Posterior cingulate gyrus (tissue), 11 donors: ENCODE results near the gene PRKAA2.

Experiments
- DNase-seq, 10 donors: peaks; one replicate each; pipeline versions ENCODE4 v3.0.0 to v3.0.0-alpha.2; 2020 to 2021; ENCODE audit warnings: mixed read lengths in 3 of 10
- intact Hi-C: fragments of 100-400 bp; cut with DNase I; formaldehyde crosslinking; loops from one replicate; pipeline ENCODE4 v1.15.1; 2023

PRKAA2 gene

DNA sequence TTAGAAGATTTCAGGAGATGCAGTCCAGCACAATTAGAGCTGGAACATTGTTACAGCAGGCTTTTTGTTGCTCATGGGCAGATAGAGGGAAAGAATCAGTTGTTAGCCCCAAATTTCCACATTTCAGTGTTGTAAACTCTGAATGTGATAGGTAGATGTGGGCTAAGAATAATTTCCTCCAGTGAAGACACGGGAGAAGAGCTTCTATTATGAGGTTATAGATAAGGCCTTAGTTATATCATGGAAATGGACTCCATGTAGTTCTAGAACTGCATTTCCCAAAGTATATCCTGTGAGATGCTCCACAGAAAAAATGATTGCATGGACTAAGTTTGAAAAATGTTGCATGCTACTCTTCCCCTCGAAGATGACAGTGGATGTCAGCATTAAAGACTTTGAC is 64.9 kb downstream of the PRKAA2 start:
- intact Hi-C loops: loop anchor here (10.0 kb wide), 1 partner anchor 1425 kb away; no protein-coding TSS in a partner anchor

GRCh38 chr1:56710646-56711045 is 65.5 kb downstream of the PRKAA2 start:
- intact Hi-C loops: no loop called here
- no peak for DNase-seq

More for the DNA sequence above, 64.9 kb downstream of the PRKAA2 start:
- DNase-seq: no peak

DNA sequence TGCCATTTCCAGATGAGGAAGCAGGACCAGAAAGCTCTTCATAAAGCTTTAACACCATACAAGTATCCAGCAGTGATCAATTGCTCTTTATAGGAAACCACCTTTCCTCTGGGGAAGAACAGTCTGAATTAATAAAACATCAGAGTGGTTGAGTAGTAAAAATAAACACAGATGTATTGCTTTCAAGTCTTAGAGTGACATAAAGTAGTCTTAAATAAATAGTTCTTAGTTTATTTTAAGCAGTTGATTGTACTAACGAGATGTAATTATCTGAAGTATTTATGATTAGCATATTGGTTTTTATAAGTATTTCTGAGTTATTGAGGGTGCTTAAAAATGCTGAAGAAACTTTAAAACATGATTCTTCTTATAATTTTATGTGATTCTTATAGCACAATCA is 67.0 kb downstream of the PRKAA2 start:
- DNase-seq: no peak
- intact Hi-C loops: no loop called here

DNA sequence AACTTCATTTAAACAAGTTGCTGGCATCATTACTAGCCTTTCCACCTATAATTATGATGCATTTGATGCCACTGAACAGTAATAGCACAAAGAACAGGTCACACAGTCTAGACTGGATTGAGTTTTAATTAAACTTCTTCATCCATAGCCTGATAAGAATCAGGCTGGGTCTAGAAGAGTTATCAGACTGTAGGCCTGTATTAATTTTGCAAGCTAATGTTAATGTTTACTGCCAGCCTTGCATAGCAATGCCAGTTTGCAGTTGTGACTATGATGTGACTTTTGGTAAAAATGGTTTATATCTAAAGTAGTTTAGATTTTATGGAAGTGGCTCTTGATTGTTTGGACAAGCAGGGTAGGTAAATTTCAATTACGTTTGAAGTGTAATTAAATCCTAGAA is 68.0 kb downstream of the PRKAA2 start:
- no peak for DNase-seq
- intact Hi-C loops: no loop called here

GRCh38 chr1:56715156-56715555 is 70.0 kb downstream of the PRKAA2 start:
- intact Hi-C loops: no loop called here
- no peak for DNase-seq

- DNase-seq: no peak
Measured at GRCh38 chr1:56719171-56719570, 74.1 kb downstream of the PRKAA2 start.

GRCh38 chr1:56726706-56727105 is 81.6 kb downstream of the PRKAA2 start:
- intact Hi-C loops: no loop called here
- DNase-seq: no peak

More at GRCh38 chr1:56719171-56719570, 74.1 kb downstream of the PRKAA2 start:
- intact Hi-C loops: no loop called here

DNA sequence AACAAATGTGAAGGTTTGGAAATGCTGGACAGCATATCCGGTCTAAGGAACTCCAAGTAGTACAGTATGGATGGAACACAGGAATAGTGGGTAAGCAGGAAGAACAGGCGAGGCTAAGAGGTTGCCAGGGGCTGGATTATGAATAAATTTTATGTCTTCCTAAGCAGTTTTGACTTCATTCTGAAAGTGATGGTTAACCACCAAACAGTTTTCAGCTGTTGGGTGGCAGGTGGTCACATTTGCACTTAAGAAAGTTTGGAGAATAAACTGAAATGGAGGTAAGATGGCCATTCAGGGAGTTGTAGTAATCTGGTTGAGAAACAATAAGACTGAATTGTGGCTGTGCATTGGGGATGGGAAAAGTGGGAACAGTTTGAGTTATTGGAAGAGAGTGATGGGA is 83.8 kb downstream of the PRKAA2 start:
- intact Hi-C loops: no loop called here
- no peak for DNase-seq

- intact Hi-C loops: no loop called here
Measured at GRCh38 chr1:56745231-56745630, 100.1 kb downstream of the PRKAA2 start.

GRCh38 chr1:56754708-56755479 is 109.8 kb downstream of the PRKAA2 start:
- intact Hi-C loops: no loop called here
- DNase-seq: no peak

More at GRCh38 chr1:56745231-56745630, 100.1 kb downstream of the PRKAA2 start:
- DNase-seq: no peak

DNA sequence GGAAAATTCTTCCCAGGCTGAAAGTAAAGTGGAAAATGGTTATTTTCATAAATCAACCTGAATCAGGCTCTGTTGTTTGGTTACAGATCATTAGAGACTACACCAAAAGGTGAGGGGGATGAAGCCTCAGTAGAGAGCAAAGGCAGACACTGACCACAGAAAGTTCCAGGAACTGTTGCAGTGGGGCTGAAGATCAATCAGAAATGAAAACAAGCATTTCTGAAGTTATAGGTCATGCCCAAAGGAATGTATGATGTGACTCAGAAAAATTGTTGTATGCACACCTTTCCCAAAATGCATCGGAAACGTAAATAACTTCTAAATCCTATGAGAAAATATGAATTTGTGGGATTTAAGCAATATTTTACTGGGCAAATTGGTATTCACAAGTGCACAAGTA is 110.8 kb downstream of the PRKAA2 start:
- no peak for DNase-seq
- intact Hi-C loops: no loop called here

- peak in 1 of 10 donors; percentile 8 for DNase-seq
- intact Hi-C loops: no loop called here
Measured at GRCh38 chr1:56758135-56758534, 113.0 kb downstream of the PRKAA2 start.

DNA sequence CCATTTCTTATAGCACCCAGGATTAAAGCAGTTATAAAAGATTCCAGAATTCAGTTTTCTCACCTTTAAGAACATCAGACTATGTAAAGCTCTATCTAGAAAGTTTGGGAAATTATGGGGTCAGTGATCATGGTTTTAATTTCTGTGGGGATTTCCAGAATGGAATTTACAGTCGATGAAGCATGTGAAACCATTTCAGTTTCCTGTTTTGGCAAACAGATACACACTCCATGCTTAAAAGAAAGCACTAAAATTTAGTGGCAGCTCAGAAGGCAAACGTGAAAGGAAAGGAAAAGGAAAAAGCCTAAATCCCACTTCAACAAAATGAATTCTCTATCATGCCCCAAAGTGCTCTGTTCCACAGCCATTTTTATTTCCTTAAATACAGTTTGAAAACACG is 113.7 kb downstream of the PRKAA2 start:
- intact Hi-C loops: no loop called here
- no peak for DNase-seq
